ENCODE results near the gene HSFY2. TPM values are rescaled to one million over a fixed set of nuclear protein-coding genes. Genes with fewer than 3 reads are reported as not detected.

Gene HSFY2, protein sequence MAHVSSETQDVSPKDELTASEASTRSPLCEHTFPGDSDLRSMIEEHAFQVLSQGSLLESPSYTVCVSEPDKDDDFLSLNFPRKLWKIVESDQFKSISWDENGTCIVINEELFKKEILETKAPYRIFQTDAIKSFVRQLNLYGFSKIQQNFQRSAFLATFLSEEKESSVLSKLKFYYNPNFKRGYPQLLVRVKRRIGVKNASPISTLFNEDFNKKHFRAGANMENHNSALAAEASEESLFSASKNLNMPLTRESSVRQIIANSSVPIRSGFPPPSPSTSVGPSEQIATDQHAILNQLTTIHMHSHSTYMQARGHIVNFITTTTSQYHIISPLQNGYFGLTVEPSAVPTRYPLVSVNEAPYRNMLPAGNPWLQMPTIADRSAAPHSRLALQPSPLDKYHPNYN
- not detected in 5 replicates for total RNA-seq (2022; extraction: Qiagen RNA extraction; ENCODE audit: low read depth)

DNA sequence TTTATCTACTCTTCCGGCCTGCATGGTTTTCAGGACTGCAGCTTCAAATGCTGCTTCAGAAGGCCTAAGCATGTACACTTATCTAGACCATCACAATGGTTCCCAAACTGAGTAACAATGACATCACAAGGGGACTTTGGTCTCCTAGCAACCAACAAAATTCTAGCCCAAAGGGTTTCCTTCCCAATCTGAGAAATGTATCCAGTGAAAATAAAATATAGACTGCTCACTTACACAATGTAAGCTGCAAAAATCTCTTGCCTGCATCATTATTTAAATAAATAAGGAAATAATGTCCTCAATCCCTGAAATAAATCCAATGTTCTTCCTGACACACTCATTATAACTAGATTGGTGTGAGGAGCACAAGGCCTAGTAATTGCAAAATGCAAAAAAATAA, at the start of gene HSFY2:
TSS of gene HSFY2 (minus strand) at position 101 of the 400 bp plus-strand sequence. CDS start 117 bp downstream, outside the sequence.

Other genes with a start within 250 kb of the HSFY2 start
- not detected in 5 replicates for gene HSFY1, start 227.0 kb downstream of the HSFY2 start, total RNA-seq (2022; extraction: Qiagen RNA extraction; ENCODE audit: low read depth)